OCI-LY1 (cell line): ENCODE results near the gene EML6.

Experiments
- CTCF ChIP-seq: fragments of 200-600 bp; sonication (generic), shearing (Covaris generic); IDR thresholded peaks from 2 replicates; pipeline ENCODE4 v1.5.1; 2017; ENCODE audit warnings: mild to moderate bottlenecking, antibody characterized with exemption, low read length, moderate library complexity, mixed read lengths
- EZH2 ChIP-seq: fragments of 200-600 bp; sonication (generic), shearing (Covaris generic); IDR thresholded peaks from 2 replicates; pipeline ENCODE4 v1.8.0; 2017; ENCODE audit warnings: borderline replicate concordance, mixed run types, mild to moderate bottlenecking, antibody characterized with exemption, low read length, moderate library complexity, mixed read lengths

GRCh38 chr2:54855434-54855833 lies 132.0 kb downstream of the EML6 start:
- no peak for TF ChIP-seq CTCF
- no peak for TF ChIP-seq EZH2
